ENCODE data around the gene ARHGAP32.
A peak's percentile ranks its signal among the peaks of the same experiment; 100 is the strongest.

ARHGAP32 gene

GRCh38 chr11:129148487-129148886, 43.6 kb downstream of the ARHGAP32 start:
- Histone ChIP-seq H3K14ac (ENCODE audit: low read length) (peak overlapping the region; percentile 7), H3K4me1 (ENCODE audit: control insufficient read depth in 1 of 2, insufficient read depth in 2 of 2, low read length in 2 of 2) (peaks cover 6 to 8% of the 10 kb centered on the region in 2 experiments), H2BK5ac (ENCODE audit: low read depth, low read length, poor library complexity) (no peak overlapping the region), H4K91ac (ENCODE audit: low read depth, low read length) (no peak overlapping the region), H3K9ac (ENCODE audit: low read length) (no peak overlapping the region), H3K18ac (ENCODE audit: low read length) (peak overlapping the region; percentile 27), H2BK12ac (ENCODE audit: low read length) (no peak overlapping the region), H3K9me3 (ENCODE audit: insufficient read depth, low read depth, low read length) (no peaks in the 10 kb centered on the region), H3K27me3 (ENCODE audit: insufficient read depth, low read length) (no peaks in the 10 kb centered on the region), H3K27ac (ENCODE audit: low read depth, low read length) (peak overlapping the region; percentile 33), H3K4ac (ENCODE audit: low read depth, low read length) (no peak overlapping the region), H2AFZ (ENCODE audit: insufficient read depth, low read length, poor library complexity) (no peak overlapping the region), H2BK120ac (ENCODE audit: insufficient read depth, low read length, poor library complexity) (peak overlapping the region; percentile 15), H3K79me1 (ENCODE audit: low read length) (peaks cover 6% of the 10 kb centered on the region), H3K4me3 (ENCODE audit: low read depth, low read length) (no peak overlapping the region), H2AK5ac (ENCODE audit: low read length) (no peak overlapping the region), H3K4me2 (ENCODE audit: low read length) (no peak overlapping the region), H4K12ac (ENCODE audit: low read depth, low read length) (no peak overlapping the region), H3K23ac (ENCODE audit: low read length) (no peak overlapping the region), H4K8ac (ENCODE audit: low read depth, low read length) (peak overlapping the region; percentile 17), H3K79me2 (ENCODE audit: control insufficient read depth, insufficient read depth, low read length, poor library complexity) (no peaks in the 10 kb centered on the region), H3K36me3 (ENCODE audit: control insufficient read depth in 1 of 2, insufficient read depth in 2 of 2, low read length in 2 of 2) (no peaks in the 10 kb centered on the region)
- no peak for DNase-seq
- WGBS (ENCODE audit: extremely low coverage, insufficient coverage, insufficient read length) = no CpG with 5 or more reads among the region's 2 CpGs

GRCh38 chr11:129146191-129146590, 45.9 kb downstream of the ARHGAP32 start:
- Histone ChIP-seq H3K4ac (ENCODE audit: low read depth, low read length) (no peak overlapping the region), H2BK5ac (ENCODE audit: low read depth, low read length, poor library complexity) (no peak overlapping the region), H2AFZ (ENCODE audit: insufficient read depth, low read length, poor library complexity) (no peak overlapping the region), H3K14ac (ENCODE audit: low read length) (no peak overlapping the region), H3K79me1 (ENCODE audit: low read length) (peaks cover 8% of the 10 kb centered on the region), H3K18ac (ENCODE audit: low read length) (no peak overlapping the region), H3K4me2 (ENCODE audit: low read length) (no peak overlapping the region), H3K27me3 (ENCODE audit: insufficient read depth, low read length) (no peaks in the 10 kb centered on the region), H3K79me2 (ENCODE audit: control insufficient read depth, insufficient read depth, low read length, poor library complexity) (peaks cover 1% of the 10 kb centered on the region), H3K9me3 (ENCODE audit: insufficient read depth, low read depth, low read length) (no peaks in the 10 kb centered on the region), H3K4me3 (ENCODE audit: low read depth, low read length) (no peak overlapping the region), H4K8ac (ENCODE audit: low read depth, low read length) (no peak overlapping the region), H3K27ac (ENCODE audit: low read depth, low read length) (no peak overlapping the region), H2BK12ac (ENCODE audit: low read length) (no peak overlapping the region), H3K23ac (ENCODE audit: low read length) (no peak overlapping the region), H2AK5ac (ENCODE audit: low read length) (no peak overlapping the region), H2BK120ac (ENCODE audit: insufficient read depth, low read length, poor library complexity) (no peak overlapping the region), H3K4me1 (ENCODE audit: control insufficient read depth in 1 of 2, insufficient read depth in 2 of 2, low read length in 2 of 2) (peaks cover 6 to 10% of the 10 kb centered on the region in 2 experiments), H4K91ac (ENCODE audit: low read depth, low read length) (no peak overlapping the region), H3K9ac (ENCODE audit: low read length) (no peak overlapping the region), H3K36me3 (ENCODE audit: control insufficient read depth in 1 of 2, insufficient read depth in 2 of 2, low read length in 2 of 2) (no peaks in the 10 kb centered on the region), H4K12ac (ENCODE audit: low read depth, low read length) (no peak overlapping the region)
- WGBS (ENCODE audit: extremely low coverage, insufficient coverage, insufficient read length) = no CpG with 5 or more reads among the region's 2 CpGs
- no peak for DNase-seq

- H3K27me3 ChIP-seq (ENCODE audit: insufficient read depth, low read length) = no peaks in the 10 kb centered on the region
- peaks cover 6 to 12% of the 10 kb centered on the region in 2 experiments for H3K4me1 ChIP-seq (ENCODE audit: control insufficient read depth in 1 of 2, insufficient read depth in 2 of 2, low read length in 2 of 2)
- H3K18ac ChIP-seq (ENCODE audit: low read length) = no peak overlapping the region
- H3K23ac ChIP-seq (ENCODE audit: low read length) = no peak overlapping the region
- no peak overlapping the region for H3K4ac ChIP-seq (ENCODE audit: low read depth, low read length)
- no peak overlapping the region for H4K8ac ChIP-seq (ENCODE audit: low read depth, low read length)
- H3K9ac ChIP-seq (ENCODE audit: low read length) = no peak overlapping the region
- H4K12ac ChIP-seq (ENCODE audit: low read depth, low read length) = no peak overlapping the region
- H3K79me1 ChIP-seq (ENCODE audit: low read length) = peaks cover 8% of the 10 kb centered on the region
- H3K4me2 ChIP-seq (ENCODE audit: low read length) = no peak overlapping the region
- no peak overlapping the region for H4K91ac ChIP-seq (ENCODE audit: low read depth, low read length)
- no peaks in the 10 kb centered on the region for H3K36me3 ChIP-seq (ENCODE audit: control insufficient read depth in 1 of 2, insufficient read depth in 2 of 2, low read length in 2 of 2)
- no peak overlapping the region for H2BK120ac ChIP-seq (ENCODE audit: insufficient read depth, low read length, poor library complexity)
- no peak for DNase-seq
- H3K9me3 ChIP-seq (ENCODE audit: insufficient read depth, low read depth, low read length) = no peaks in the 10 kb centered on the region
- peaks cover 1% of the 10 kb centered on the region for H3K79me2 ChIP-seq (ENCODE audit: control insufficient read depth, insufficient read depth, low read length, poor library complexity)
- H2AFZ ChIP-seq (ENCODE audit: insufficient read depth, low read length, poor library complexity) = no peak overlapping the region
- H2AK5ac ChIP-seq (ENCODE audit: low read length) = no peak overlapping the region
- H3K27ac ChIP-seq (ENCODE audit: low read depth, low read length) = no peak overlapping the region
- no peak overlapping the region for H2BK12ac ChIP-seq (ENCODE audit: low read length)
- no peak overlapping the region for H2BK5ac ChIP-seq (ENCODE audit: low read depth, low read length, poor library complexity)
- H3K4me3 ChIP-seq (ENCODE audit: low read depth, low read length) = no peak overlapping the region
- no peak overlapping the region for H3K14ac ChIP-seq (ENCODE audit: low read length)
Measured at GRCh38 chr11:129145276-129145675, 46.8 kb downstream of the ARHGAP32 start.

- Histone ChIP-seq H4K8ac (ENCODE audit: low read depth, low read length) (no peak overlapping the region), H3K23ac (ENCODE audit: low read length) (no peak overlapping the region), H2AFZ (ENCODE audit: insufficient read depth, low read length, poor library complexity) (no peak overlapping the region), H2BK5ac (ENCODE audit: low read depth, low read length, poor library complexity) (no peak overlapping the region), H3K4me1 (ENCODE audit: control insufficient read depth in 1 of 2, insufficient read depth in 2 of 2, low read length in 2 of 2) (peaks cover 6 to 12% of the 10 kb centered on the region in 2 experiments), H3K4me2 (ENCODE audit: low read length) (no peak overlapping the region), H4K91ac (ENCODE audit: low read depth, low read length) (no peak overlapping the region), H3K4me3 (ENCODE audit: low read depth, low read length) (no peak overlapping the region), H2BK12ac (ENCODE audit: low read length) (no peak overlapping the region), H4K12ac (ENCODE audit: low read depth, low read length) (no peak overlapping the region), H3K79me2 (ENCODE audit: control insufficient read depth, insufficient read depth, low read length, poor library complexity) (peaks cover 1% of the 10 kb centered on the region), H3K9me3 (ENCODE audit: insufficient read depth, low read depth, low read length) (no peaks in the 10 kb centered on the region), H3K79me1 (ENCODE audit: low read length) (peaks cover 8% of the 10 kb centered on the region), H3K27ac (ENCODE audit: low read depth, low read length) (no peak overlapping the region), H3K18ac (ENCODE audit: low read length) (no peak overlapping the region), H3K4ac (ENCODE audit: low read depth, low read length) (no peak overlapping the region), H3K36me3 (ENCODE audit: control insufficient read depth in 1 of 2, insufficient read depth in 2 of 2, low read length in 2 of 2) (no peaks in the 10 kb centered on the region), H3K27me3 (ENCODE audit: insufficient read depth, low read length) (no peaks in the 10 kb centered on the region), H2AK5ac (ENCODE audit: low read length) (no peak overlapping the region), H3K9ac (ENCODE audit: low read length) (no peak overlapping the region), H3K14ac (ENCODE audit: low read length) (no peak overlapping the region), H2BK120ac (ENCODE audit: insufficient read depth, low read length, poor library complexity) (no peak overlapping the region)
- no peak for DNase-seq
- no CpG with 5 or more reads among the region's 2 CpGs for WGBS (ENCODE audit: extremely low coverage, insufficient coverage, insufficient read length)
Measured at GRCh38 chr11:129144256-129144655, 47.9 kb downstream of the ARHGAP32 start.
